ENCODE data around the gene FAM120C. TPM values are rescaled to one million over a fixed set of nuclear protein-coding genes. Genes with fewer than 3 reads are reported as not detected.

Gene FAM120C
- total RNA-seq, 2 donors from 2014 or later: 3.6 to 4.4 TPM

DNA sequence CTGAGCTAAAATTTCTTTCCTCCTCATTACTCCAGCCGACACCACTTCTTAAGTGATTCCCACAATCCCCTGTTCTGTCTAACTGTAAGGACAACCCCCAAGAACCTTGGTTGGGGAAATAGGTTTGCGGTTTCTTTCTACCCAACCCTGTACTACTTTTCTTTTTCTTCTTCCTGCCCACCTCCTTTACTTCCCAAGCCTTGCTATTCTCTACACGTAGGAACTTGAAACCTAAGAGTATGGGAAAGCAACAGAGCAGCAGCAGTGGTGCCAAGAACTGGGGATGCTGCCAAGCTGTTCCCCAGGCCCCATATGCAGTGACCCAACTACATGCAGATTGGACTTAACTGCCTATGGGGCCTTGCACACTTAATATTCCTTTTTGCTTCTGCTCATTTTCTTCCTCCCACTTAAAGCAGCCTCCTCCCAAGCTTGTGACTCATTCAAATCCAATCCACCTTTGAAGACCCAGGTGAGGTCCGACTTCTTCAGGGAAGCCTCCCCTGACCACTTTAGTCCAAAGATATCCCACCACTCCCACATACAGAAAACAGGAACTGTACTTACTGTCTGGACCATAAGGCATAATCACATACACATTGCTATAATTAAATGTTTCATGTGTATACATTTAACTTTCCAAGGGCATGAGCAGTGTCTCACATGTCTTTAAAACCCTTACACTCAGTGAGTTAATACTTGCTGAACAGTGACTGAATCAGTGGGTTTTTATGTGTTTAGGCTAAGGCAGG is 1.7 kb downstream of the FAM120C start:
- DNase-seq: no peak
- Histone ChIP-seq H3K4me3 (no peak overlapping the region), H3K27me3 (no peaks in the 10 kb centered on the region), H3K36me3 (no peaks in the 10 kb centered on the region), H3K4me1 (no peaks in the 10 kb centered on the region), H3K9ac (ENCODE audit: low read depth in 2 of 2, low read length in 2 of 2) (no peak overlapping the region), H3K27ac (no peak overlapping the region), H3K9me3 (no peaks in the 10 kb centered on the region)
- TF ChIP-seq, protein P1, sequence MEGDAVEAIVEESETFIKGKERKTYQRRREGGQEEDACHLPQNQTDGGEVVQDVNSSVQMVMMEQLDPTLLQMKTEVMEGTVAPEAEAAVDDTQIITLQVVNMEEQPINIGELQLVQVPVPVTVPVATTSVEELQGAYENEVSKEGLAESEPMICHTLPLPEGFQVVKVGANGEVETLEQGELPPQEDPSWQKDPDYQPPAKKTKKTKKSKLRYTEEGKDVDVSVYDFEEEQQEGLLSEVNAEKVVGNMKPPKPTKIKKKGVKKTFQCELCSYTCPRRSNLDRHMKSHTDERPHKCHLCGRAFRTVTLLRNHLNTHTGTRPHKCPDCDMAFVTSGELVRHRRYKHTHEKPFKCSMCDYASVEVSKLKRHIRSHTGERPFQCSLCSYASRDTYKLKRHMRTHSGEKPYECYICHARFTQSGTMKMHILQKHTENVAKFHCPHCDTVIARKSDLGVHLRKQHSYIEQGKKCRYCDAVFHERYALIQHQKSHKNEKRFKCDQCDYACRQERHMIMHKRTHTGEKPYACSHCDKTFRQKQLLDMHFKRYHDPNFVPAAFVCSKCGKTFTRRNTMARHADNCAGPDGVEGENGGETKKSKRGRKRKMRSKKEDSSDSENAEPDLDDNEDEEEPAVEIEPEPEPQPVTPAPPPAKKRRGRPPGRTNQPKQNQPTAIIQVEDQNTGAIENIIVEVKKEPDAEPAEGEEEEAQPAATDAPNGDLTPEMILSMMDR (IDR thresholded peaks at IDR 0.05): no peak
- intact Hi-C loops (cut with DNase I): no loop called here

DNA sequence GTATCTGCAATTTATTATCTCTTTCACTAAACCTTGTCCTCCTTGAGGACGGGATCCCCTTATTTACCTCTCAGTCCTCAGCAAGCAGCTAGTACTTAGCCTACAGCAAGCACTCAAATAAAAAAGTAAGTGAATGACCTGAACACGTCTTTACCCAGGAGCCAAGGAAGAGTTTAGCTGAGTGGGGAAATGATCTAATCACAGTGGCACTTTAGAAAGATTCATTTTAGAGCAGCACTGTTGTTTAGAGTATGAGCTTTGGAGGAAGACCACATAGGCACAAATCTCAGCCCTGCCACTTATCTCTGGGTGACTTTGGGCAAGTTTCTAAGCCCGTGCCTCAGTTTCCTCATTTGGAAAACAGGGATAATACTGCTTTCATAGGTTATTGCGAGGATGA is 2.7 kb downstream of the FAM120C start:
- TF ChIP-seq, protein P1 (IDR thresholded peaks at IDR 0.05): no peak
- no peak for DNase-seq
- intact Hi-C loops (cut with DNase I): no loop called here
- H3K36me3 ChIP-seq: no peaks in the 10 kb centered on the region
- H3K27ac ChIP-seq: no peak overlapping the region
- H3K27me3 ChIP-seq: no peaks in the 10 kb centered on the region
- no peak overlapping the region for H3K4me3 ChIP-seq
- no peaks in the 10 kb centered on the region for H3K9me3 ChIP-seq
- H3K4me1 ChIP-seq: no peaks in the 10 kb centered on the region
- no peak overlapping the region for H3K9ac ChIP-seq (ENCODE audit: low read depth in 2 of 2, low read length in 2 of 2)

DNA sequence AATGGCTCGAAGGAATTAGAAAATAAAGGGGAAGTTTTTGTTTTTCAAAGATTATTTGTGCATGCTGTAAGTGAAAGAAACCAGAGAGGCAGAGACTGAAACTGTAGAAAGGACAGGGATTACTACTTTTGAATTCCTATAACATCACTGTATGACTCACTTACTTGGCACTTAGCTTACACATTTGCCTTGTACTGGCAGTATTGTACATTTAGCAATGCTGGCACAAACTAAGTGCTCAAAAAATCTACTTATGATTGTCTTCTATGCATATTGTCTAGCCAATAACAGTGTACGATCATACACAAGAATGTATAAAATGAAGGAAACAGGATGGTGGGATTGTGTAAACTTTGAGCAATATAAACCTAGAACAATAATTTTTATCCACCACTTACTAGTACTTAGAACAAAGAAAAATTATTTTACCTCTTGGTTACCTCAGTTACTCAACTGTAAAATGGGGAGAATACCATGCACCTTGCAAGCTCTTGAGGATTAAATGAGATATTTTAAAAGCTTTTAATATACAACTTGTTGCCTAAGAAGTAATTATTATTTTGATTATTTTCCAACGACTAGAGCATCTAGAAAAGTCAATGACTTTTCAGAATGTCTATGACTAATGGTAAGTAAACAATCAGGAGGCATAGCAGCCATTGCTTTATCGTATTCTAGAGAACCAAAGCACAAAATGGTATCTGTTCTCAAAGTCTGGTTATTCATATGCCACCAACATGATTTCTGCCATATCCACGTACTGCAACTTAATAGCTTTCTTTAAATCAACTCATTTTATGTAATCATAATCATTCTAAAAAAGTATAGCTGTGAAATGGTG is 4.7 kb downstream of the FAM120C start:
- Histone ChIP-seq H3K4me3 (no peak overlapping the region), H3K36me3 (no peaks in the 10 kb centered on the region), H3K27me3 (no peaks in the 10 kb centered on the region), H3K27ac (no peak overlapping the region), H3K4me1 (no peaks in the 10 kb centered on the region), H3K9me3 (no peaks in the 10 kb centered on the region), H3K9ac (ENCODE audit: low read depth in 2 of 2, low read length in 2 of 2) (no peak overlapping the region)
- intact Hi-C loops (cut with DNase I): no loop called here
- no peak for DNase-seq
- TF ChIP-seq, protein P1 (IDR thresholded peaks at IDR 0.05): no peak

DNA sequence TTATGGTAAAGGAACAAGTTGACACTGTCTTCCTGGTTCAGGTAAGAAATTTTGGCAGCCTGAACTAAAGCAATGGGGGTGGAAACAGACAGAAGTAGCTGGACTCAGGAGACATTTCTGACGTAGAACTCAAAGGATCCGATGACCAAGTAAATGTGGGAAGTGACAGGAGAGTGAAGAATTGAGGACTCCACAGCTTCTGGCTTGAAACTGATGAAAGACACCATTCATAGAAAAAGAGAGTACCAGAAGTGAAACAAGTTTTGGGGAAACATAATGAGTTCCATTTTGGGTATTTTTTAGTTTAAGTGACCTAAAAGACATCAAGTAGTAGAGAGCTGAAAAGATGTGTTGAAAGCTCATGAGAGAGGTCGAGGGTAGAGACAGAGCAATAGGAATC is 5.7 kb downstream of the FAM120C start:
- no peaks in the 10 kb centered on the region for H3K9me3 ChIP-seq
- TF ChIP-seq, protein P1 (IDR thresholded peaks at IDR 0.05): no peak
- intact Hi-C loops (cut with DNase I): no loop called here
- no peak overlapping the region for H3K4me3 ChIP-seq
- DNase-seq: no peak
- no peak overlapping the region for H3K9ac ChIP-seq (ENCODE audit: low read depth in 2 of 2, low read length in 2 of 2)
- no peaks in the 10 kb centered on the region for H3K4me1 ChIP-seq
- H3K27ac ChIP-seq: no peak overlapping the region
- H3K27me3 ChIP-seq: no peaks in the 10 kb centered on the region
- no peaks in the 10 kb centered on the region for H3K36me3 ChIP-seq

DNA sequence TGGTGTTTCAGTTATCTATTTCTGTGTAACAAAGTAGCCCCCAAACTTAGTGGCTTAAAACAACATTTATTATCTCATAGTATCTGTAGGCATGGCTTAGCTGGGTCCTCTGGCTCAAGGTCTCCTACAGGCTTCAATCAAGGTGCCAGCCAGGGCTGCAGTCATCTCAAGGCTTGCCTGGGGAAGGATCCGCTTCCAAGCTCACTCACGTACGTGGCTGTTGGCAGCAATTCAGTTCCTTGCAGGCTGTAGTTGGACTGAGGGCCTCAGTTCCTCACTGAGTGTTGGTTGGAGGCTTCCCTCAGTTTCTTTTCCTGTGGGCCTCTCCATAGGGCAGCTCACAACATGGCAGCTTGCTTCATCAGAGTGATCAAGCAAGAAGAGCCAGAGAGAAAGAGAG is 9.3 kb downstream of the FAM120C start:
- intact Hi-C loops (cut with DNase I): no loop called here
- H3K27ac ChIP-seq: no peak overlapping the region

More for the DNA sequence above, 9.3 kb downstream of the FAM120C start:
- no peak overlapping the region for H3K9ac ChIP-seq (ENCODE audit: low read depth in 2 of 2, low read length in 2 of 2)
- no peaks in the 10 kb centered on the region for H3K36me3 ChIP-seq
- H3K4me3 ChIP-seq: no peak overlapping the region
- H3K4me1 ChIP-seq: no peaks in the 10 kb centered on the region
- TF ChIP-seq, protein P1 (IDR thresholded peaks at IDR 0.05): no peak
- DNase-seq: no peak
- H3K9me3 ChIP-seq: no peaks in the 10 kb centered on the region
- H3K27me3 ChIP-seq: no peaks in the 10 kb centered on the region

Data from colonic mucosa (tissue), 4 donors.